NCI-H1105 (cell line): ENCODE measurements around the gene STPG1.

Source experiments
- DNase-seq: peaks from one replicate; lab custom pipeline; 2025; lab: John Stamatoyannopoulos, UW

The STPG1 gene

GRCh38 chr1:24392982-24393650 is 20.5 kb downstream of the STPG1 start:
- DNase-seq, result no peak

GRCh38 chr1:24392604-24392946 is 21.0 kb downstream of the STPG1 start:
- no peak for DNase-seq

DNA sequence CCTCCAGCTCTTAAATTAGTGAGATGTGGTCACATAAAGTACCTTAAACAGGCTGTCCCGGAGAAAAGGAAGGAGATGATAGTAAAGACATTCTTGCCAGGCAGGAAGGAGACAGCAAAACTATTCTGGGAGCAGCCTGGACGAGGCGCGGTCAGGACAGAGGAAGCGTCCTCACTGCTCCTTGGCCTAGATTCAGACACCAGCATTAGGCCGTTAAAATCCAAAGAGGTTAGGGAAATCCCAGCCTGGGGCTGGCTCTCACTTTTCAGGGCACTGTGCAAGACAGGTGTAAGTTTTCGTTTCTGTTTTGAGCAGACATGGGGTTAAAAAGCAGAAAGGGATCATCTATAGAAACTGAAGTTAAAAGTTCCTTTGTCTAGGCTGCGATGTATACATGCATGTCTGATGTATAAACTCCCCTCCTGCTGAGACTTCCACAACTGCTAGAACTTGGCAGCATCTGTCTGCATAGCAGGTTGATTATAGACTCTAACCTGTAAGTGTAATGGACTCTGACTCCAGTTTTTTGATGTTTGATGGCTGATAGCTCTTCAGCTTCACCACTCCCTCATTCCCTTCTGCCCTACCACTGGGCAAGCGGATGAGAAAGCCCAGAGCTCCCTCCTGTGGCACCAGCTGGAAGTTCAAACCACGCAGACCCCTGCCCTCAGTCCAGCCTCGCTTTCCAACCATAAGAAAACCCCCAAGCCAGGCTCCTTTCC is 21.5 kb downstream of the STPG1 start:
- peak; percentile 47 for DNase-seq

- peak; percentile 59 for DNase-seq
Measured at GRCh38 chr1:24390924-24391782, 22.4 kb downstream of the STPG1 start.

DNA sequence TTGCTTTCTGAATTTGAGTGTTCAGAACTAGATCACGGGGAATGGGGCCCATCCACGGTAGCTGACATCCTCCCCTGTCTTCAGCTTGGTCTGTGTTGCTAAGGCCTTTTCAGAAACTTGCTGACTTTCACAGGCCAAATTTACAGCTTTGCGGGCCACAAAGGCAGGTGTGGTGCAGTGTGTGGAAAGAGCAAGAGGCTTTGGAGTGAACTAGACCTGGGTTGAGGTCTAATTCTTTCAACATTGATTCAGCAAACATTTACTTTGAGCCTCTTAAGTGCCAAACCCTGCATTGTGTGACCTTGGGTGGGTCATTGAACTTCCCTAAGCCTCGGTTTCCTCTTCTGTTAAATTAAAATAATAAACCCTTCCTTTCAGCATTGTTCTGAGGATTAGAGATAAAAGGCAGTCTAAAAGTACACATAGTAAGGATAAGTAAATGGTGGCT is 24.3 kb downstream of the STPG1 start:
- DNase-seq, result no peak

DNA sequence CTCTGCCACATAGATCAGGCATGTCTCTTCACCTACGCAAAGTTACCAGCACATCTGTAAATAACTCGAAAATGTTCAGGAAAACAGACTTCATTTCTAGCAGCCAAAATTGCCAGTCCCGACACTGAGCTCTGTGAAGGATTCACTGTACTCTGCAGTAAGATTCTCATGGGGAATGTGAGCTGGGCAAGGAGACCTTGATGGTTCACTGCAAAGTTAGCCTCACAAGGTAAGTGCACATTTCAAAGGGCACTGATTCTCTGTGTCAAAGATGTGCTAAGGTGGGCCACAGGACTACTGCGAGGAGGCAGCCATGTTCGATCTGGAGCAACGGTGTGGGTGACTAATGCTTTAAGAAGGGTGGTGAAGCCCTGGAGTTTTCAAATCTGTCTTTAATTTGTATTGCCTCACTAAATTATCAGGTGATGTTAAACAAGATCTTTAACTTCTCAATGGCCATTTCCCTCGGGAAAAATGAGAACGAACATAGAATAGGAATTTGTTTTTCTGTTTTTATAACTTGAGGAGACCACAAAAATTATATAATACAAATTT is 25.2 kb downstream of the STPG1 start:
- no peak for DNase-seq

DNA sequence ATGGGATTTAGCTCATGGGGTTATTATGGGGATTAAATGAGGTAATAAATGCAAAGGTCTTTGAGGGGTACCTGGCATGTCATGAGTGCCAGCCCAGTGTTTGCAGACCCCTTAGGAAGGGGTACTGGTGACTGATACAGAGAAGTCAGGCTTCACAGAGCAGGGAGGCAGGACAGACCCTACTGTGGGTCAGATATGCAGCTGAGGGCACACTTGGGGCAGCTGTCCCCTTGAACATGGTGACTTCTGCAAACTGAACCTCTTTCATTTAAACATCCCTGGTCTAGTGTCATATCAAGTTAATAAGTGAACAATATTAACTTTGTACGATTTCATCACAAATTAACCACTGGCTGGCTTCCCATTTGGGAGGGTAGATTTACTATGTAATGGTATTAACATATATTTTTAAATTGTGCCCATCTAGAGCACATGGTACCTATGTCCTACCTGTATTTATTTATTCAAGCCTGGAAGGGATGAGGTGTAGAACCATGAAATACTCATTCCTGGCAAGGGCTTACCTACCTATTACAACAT is 25.9 kb downstream of the STPG1 start:
- DNase-seq, result no peak

- DNase-seq, result no peak
Measured at GRCh38 chr1:24386931-24387330, 26.7 kb downstream of the STPG1 start.

DNA sequence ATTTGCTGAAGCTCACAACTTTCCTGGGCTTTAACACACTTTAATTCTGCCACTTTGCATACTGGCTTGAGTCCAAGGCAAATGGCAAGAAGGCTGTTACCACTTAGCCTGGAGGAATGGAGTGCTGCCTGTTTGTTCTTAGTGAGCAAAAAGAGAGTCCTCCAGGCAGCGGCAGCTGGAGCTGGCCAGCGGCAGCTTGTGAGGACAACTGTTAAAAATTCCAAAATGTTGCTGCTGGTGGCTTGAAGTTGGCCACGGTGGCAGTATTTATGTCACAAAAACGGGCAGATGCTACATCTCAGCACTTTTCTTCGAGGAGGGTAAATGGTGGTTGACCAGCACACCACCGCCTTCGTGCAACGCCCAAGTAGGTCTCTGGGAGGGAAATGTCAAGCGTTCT is 27.3 kb downstream of the STPG1 start:
- DNase-seq, result peak; percentile 42

DNA sequence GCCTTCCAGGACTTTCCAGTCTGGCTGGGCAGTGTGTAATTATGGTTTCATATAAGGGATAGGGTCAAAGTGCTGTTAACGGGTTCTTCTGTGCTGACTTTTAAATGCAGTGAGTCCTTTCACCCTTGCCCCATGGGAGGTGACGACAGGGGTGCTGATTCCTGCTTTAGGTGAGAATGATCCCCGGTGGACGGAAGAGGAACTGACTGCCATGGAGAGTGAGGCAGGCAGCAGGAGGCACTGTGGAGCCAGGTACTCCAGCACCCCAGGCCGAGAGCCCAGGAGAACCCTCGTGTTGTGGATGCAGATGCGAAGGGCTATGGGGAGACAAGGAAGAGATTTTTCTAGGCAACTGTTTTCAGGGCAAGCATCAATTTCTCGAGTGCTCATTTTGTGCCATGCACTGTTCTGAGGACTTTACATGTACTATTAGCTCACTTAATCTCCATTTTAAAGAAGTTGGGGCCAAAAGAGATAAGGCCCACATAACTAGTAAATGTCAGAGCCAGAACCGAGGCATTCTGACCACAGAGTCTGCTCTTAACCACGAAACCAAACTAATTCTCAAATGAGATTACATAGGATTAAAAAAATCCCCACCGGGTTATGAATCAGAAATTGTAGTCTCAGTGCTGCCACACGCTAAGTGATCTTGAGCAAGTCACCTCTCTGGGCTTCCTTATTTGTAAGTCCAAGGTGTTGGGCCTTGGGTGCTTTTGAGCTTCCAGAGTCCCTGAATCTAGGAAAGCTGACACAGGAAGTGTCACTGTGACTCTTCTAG is 28.2 kb downstream of the STPG1 start:
- no peak for DNase-seq

GRCh38 chr1:24384251-24385090 is 29.1 kb downstream of the STPG1 start:
- no peak for DNase-seq

- no peak for DNase-seq
Measured at GRCh38 chr1:24383381-24383940, 30.1 kb downstream of the STPG1 start.

GRCh38 chr1:24382165-24382577 is 31.4 kb downstream of the STPG1 start:
- no peak for DNase-seq

- DNase-seq, result no peak
Measured at GRCh38 chr1:24381256-24381655, 32.3 kb downstream of the STPG1 start.

DNA sequence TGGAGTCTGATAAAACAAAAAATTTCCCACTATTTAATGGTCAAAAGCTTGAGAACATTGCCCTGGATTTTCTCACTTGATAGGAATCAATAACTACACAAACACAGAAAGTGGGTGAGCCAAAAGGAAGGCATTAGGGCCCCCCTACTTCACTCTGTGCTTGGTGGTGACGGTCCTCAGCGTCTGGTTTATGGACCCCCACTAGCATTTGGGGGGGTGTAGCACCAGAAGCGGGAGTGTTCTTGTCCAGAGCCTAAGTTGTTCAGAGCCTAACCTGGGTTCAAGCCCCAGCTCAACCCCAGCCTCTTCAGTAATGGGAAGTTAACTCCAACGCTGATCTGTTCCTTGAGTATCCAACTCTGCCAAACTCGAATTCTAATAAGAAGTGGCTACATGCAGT is 33.1 kb downstream of the STPG1 start:
- DNase-seq, result no peak

DNA sequence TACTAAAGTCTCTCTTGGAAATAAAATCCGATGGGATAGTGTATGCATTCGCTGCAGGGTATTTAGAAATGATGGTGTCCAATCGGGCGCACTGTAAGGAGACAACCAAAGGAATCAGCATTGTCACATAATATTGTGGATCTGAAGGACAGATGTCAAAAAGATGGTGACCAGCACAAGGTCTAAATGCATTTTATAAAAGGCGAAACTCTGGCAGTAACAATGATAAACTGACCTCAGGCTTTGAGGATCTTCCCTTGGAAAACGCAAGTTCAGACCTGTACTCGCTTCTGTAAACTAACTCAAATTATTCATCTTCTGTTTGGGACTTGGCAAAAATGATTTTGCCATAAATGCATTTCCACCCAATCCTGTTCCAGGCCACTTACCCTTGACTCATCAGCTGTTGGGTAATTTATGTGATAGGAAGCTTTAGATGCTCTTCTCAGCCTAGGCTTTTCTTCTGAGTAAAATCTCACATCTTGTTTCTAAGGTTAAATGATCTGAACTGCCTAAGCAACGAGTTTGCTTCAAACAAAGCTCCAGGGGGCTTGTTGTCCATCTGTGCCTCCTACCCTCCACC is 33.8 kb downstream of the STPG1 start:
- no peak for DNase-seq

- no peak for DNase-seq
Measured at GRCh38 chr1:24374891-24375786, 38.4 kb downstream of the STPG1 start.

- DNase-seq, result no peak
Measured at GRCh38 chr1:24373710-24374109, 39.9 kb downstream of the STPG1 start.

GRCh38 chr1:24373044-24373443 is 40.5 kb downstream of the STPG1 start:
- no peak for DNase-seq
